Measurements from ENCODE around the gene CRACR2A. TPM values are rescaled to one million over a fixed set of nuclear protein-coding genes. Genes with fewer than 3 reads are reported as not detected.

Gene CRACR2A
- 59.9 and 64.6 TPM in 2 replicates for total RNA-seq (2013; cell fraction: nucleolus; rRNA removed)
- total RNA-seq (2014; rRNA removed) (13.0 and 13.2 TPM in 2 replicates), total RNA-seq (2014; rRNA removed; fragmentation: Illumina TruSeq; extraction: Trizol) (11.6 and 13.4 TPM in 2 replicates), total RNA-seq (2021) (18.0 and 18.2 TPM in 2 replicates), polyA plus RNA-seq (2011; rRNA removed) (12.8 and 13.3 TPM in 2 replicates), polyA plus RNA-seq (2014; fragmentation: Illumina TruSeq; extraction: Trizol) (7.6 and 14.6 TPM in 2 replicates), polyA plus RNA-seq (2014; fragmentation: Nextera tagmentation; extraction: Ambion mirVana) (1 to 10 TPM; 2.1 to 4.2 TPM), polyA plus RNA-seq (2014; rRNA removed) (13.2 and 14.0 TPM in 2 replicates), polyA plus RNA-seq (2016; fragmentation: Nextera tagmentation; extraction: Ambion mirVana) (10 to 100 TPM; 13.1 to 13.3 TPM), polyA minus RNA-seq (2011; rRNA and poly(A)+ RNA removed) (18.9 and 21.1 TPM in 2 replicates), Bru-seq, nascent RNA (percentile 63 among the genes with signal in this experiment), BruChase-seq, experiment 1, labeled RNA remaining after a 6-hour chase (percentile 57 among the genes with signal in this experiment), BruChase-seq, experiment 2, labeled RNA remaining after a 2-hour chase (percentile 57 among the genes with signal in this experiment)
- 9.6 TPM for polyA plus RNA-seq (2011; ENCODE audit: low read depth)
- 10.5 and 11.1 TPM in 2 replicates for polyA plus RNA-seq (2011; cell fraction: cytosol; rRNA removed)
- polyA plus RNA-seq (2011; cell fraction: nucleus; rRNA removed) = 19.0 and 23.8 TPM in 2 replicates
- 7.1 and 8.1 TPM in 2 replicates for polyA plus RNA-seq (2012)
- 5.5 and 5.9 TPM in 2 replicates for polyA minus RNA-seq (2011; cell fraction: cytosol; rRNA and poly(A)+ RNA removed)
- 19.9 and 34.6 TPM in 2 replicates for polyA minus RNA-seq (2011; cell fraction: nucleus; rRNA and poly(A)+ RNA removed)
- long read RNA-seq, experiment 1, partial matches to known transcripts = 0 of 8 reads
- long read RNA-seq, experiment 1, other reads (novel, unspliced or antisense) = 8 of 8 reads
- long read RNA-seq, experiment 2, partial matches to known transcripts = 6 of 32 reads
- long read RNA-seq, experiment 2, other reads (novel, unspliced or antisense) = 26 of 32 reads

GRCh38 chr12:3752741-3753486, at the start of gene CRACR2A:
CRACR2A (minus strand) TSS chr12:3753109; CDS start chr12:3696999, 56,110 bp downstream.
- ChIA-PET SMC1A (ENCODE audit: uncharacterized antibody, unreplicated experiment) (interaction anchor here (0.6 to 2.1 kb wide), 5 partner anchors 15 to 51 kb away, joined by 3 to 4 read pairs (median 3); no protein-coding TSS in a partner anchor), CTCF (interaction anchor here (1.1 to 2.4 kb wide), 8 partner anchors 9 to 453 kb away, joined by 3 to 7 read pairs (median 4); no protein-coding TSS in a partner anchor), POLR2A (interaction anchor here (1.5 kb wide), 1 partner anchor 24 kb away, joined by 6 read pairs; no protein-coding TSS in a partner anchor), RAD21 (ENCODE audit: unreplicated experiment) (interaction anchor here (1.4 to 2.0 kb wide), 3 partner anchors 25 to 131 kb away, joined by 3 to 7 read pairs (median 4); no protein-coding TSS in a partner anchor)
- no TSS peak for BruUV-seq (replicated peaks)
- Histone ChIP-seq H3K79me2 (ENCODE audit: control insufficient read depth, insufficient read depth, low read length) (peaks cover 26% of the 10 kb centered on the region), H4K20me1 (ENCODE audit: control insufficient read depth, insufficient read depth) (no peaks in the 10 kb centered on the region), H3K4me3 (peak within 1 kb of the TSS; percentile 80), H3K36me3 (ENCODE audit: control insufficient read depth in 2 of 2, insufficient read depth in 2 of 2, low read length in 1 of 2) (no peaks in the 10 kb centered on the region), H3K4me2 (ENCODE audit: control insufficient read depth, insufficient read depth) (peak within 1 kb of the TSS; percentile 98), H3K27ac (ENCODE audit: control insufficient read depth, insufficient read depth) (peak within 1 kb of the TSS; percentile 90), H3K9ac (ENCODE audit: control insufficient read depth, insufficient read depth, low read length) (peak within 1 kb of the TSS; percentile 92), H3K27me3 (replicated peaks in 1 of 2; ENCODE audit: control insufficient read depth in 2 of 2, insufficient read depth in 2 of 2, low read length in 1 of 2) (no peaks in the 10 kb centered on the region), H2AFZ (ENCODE audit: control insufficient read depth, low read depth, low read length) (peak within 1 kb of the TSS; percentile 94), H3K9me3 (replicated peaks; ENCODE audit: control insufficient read depth, insufficient read depth, low read length) (no peaks in the 10 kb centered on the region), H3K4me1 (ENCODE audit: control insufficient read depth, insufficient read depth, low read length) (peaks cover 8% of the 10 kb centered on the region)
- in situ Hi-C loops (cut with MboI) = no loop called here
- DNase-seq (ENCODE audit: low read depth, low spot score) = peak; percentile 31
- peak; percentile 82 for FAIRE-seq
- ATAC-seq = peak; percentile 96
- WGBS (ENCODE audit: insufficient coverage, insufficient replicate concordance, low lambda C conversion rate, missing lambda C conversion rate) = under 1% methylated on average over 55 of the region's 62 CpGs
- intact Hi-C loops (cut with micrococcal nuclease; ENCODE audit: unreplicated experiment) = loop anchor here (5.0 kb wide), 1 partner anchor 119 kb away; the partner anchor contains the start of gene PARP11
- TF ChIP-seq NFXL1 (IDR thresholded peaks at IDR 0.05; ENCODE audit: borderline replicate concordance) (no peak), BHLHE40 (IDR thresholded peaks at IDR 0.05; ENCODE audit: borderline replicate concordance in 1 of 2, low read depth in 2 of 2, low read length in 1 of 2) (peak; percentile 6 to 76; a peak in 3 of 4 replicates), MYC (IDR thresholded peaks at IDR 0.05; ENCODE audit: insufficient read depth, insufficient read length, insufficient replicate concordance, low read length, severe bottlenecking) (peak; percentile 6), CBX3 (IDR thresholded peaks at IDR 0.05; ENCODE audit: borderline replicate concordance, low read depth) (no peak), IKZF2 (IDR thresholded peaks at IDR 0.05) (no peak), RELB (IDR thresholded peaks at IDR 0.05; ENCODE audit: low read depth) (no peak), TCF7 (IDR thresholded peaks at IDR 0.05; ENCODE audit: borderline replicate concordance) (no peak), IRF4 (IDR thresholded peaks at IDR 0.05; ENCODE audit: low read depth, low read length) (no peak), RB1 (IDR thresholded peaks at IDR 0.05; ENCODE audit: borderline replicate concordance) (peak; percentile 70; the same call in 1 of the 2 replicates), SMARCA5 (IDR thresholded peaks at IDR 0.05) (peak; percentile 97), CBX5 (IDR thresholded peaks at IDR 0.05; ENCODE audit: low read depth) (0 out of 2 replicates have a peak, but pooled peaks have one; percentile 6), RAD51 (IDR thresholded peaks at IDR 0.05) (no peak), WRNIP1 (IDR thresholded peaks at IDR 0.05; ENCODE audit: borderline replicate concordance, low read depth, low read length) (no peak), ELK1 (IDR thresholded peaks at IDR 0.05; ENCODE audit: low read depth, low read length) (no peak), NRF1 (conservative IDR thresholded peaks at IDR 0.05; ENCODE audit: low read depth, low read length) (no peak), YBX1 (IDR thresholded peaks at IDR 0.05) (no peak), SIN3A (IDR thresholded peaks at IDR 0.05; ENCODE audit: low read depth, low read length) (no peak)

Measured in GM12878 (cell line).